Neural progenitor cell (in vitro differentiated cells): ENCODE results near the gene CDS2. TPM values are rescaled to one million over a fixed set of nuclear protein-coding genes. Genes with fewer than 3 reads are reported as not detected.

Experiments
- DNase-seq: peaks from one replicate; pipeline ENCODE4 v3.0.0-alpha.2; 2016; ENCODE audit warnings: low spot score
- H2AFZ ChIP-seq: fragments of 200-600 bp; sonication (generic); replicated peaks from 2 replicates; pipeline ENCODE4 v1.6.1; 2016; ENCODE audit warnings: antibody characterized with exemption
- H3F3A ChIP-seq: fragments of 200-600 bp; sonication (generic); 2 replicates; pipeline ENCODE4 v1.6.1; 2016; ENCODE audit warnings: antibody characterized with exemption, low read depth
- H3K27ac ChIP-seq: fragments of 200-600 bp; sonication (generic); 2 replicates; pipeline ENCODE4 v1.5.1; 2016; ENCODE audit warnings: mild to moderate bottlenecking
- H3K27me3 ChIP-seq: fragments of 200-600 bp; sonication (generic); 2 replicates; pipeline ENCODE4 v1.6.1; 2016; ENCODE audit warnings: mild to moderate bottlenecking, moderate library complexity
- H3K36me3 ChIP-seq: fragments of 200-600 bp; sonication (generic); 2 replicates; pipeline ENCODE4 v1.5.1; 2016
- H3K4me1 ChIP-seq: fragments of 200-600 bp; sonication (generic); 2 replicates; pipeline ENCODE4 v1.6.1; 2016; ENCODE audit warnings: mixed run types
- H3K4me2 ChIP-seq: fragments of 200-600 bp; sonication (generic); 2 replicates; pipeline ENCODE4 v1.6.1; 2016
- H3K4me3 ChIP-seq: fragments of 200-600 bp; sonication (generic); 2 replicates; pipeline ENCODE4 v1.5.1; 2016
- H3K79me2 ChIP-seq: fragments of 200-600 bp; sonication (generic); 2 replicates; pipeline ENCODE4 v1.6.1; 2016; ENCODE audit warnings: low read depth
- H3K9ac ChIP-seq: fragments of 200-600 bp; sonication (generic); 2 replicates; pipeline ENCODE4 v1.6.1; 2016
- H3K9me3 ChIP-seq: fragments of 200-600 bp; sonication (generic); 2 replicates; pipeline ENCODE4 v1.5.1; 2016; ENCODE audit warnings: low read depth
- H4K20me1 ChIP-seq: fragments of 200-600 bp; sonication (generic); 2 replicates; pipeline ENCODE4 v1.6.1; 2016; ENCODE audit warnings: low read depth
- H3K27ac Mint-ChIP-seq: 3 replicates; pipeline ENCODE4 v1.8.0; 2021; ENCODE audit warnings: mixed read lengths
- H3K27me3 Mint-ChIP-seq: 2 replicates; pipeline ENCODE4 v1.8.0; 2022; ENCODE audit warnings: low read depth, mild to moderate bottlenecking, inconsistent platforms, moderate library complexity, mixed read lengths; ENCODE audit not compliant: insufficient read depth
- H3K36me3 Mint-ChIP-seq: 3 replicates; pipeline ENCODE4 v1.8.0; 2021; ENCODE audit warnings: mixed read lengths
- H3K4me1 Mint-ChIP-seq: 3 replicates; pipeline ENCODE4 v1.8.0; 2021; ENCODE audit warnings: mixed read lengths
- H3K4me3 Mint-ChIP-seq: 3 replicates; pipeline ENCODE4 v1.8.0; 2021; ENCODE audit warnings: mild to moderate bottlenecking, moderate library complexity, mixed read lengths
- H3K9me3 Mint-ChIP-seq: 3 replicates; pipeline ENCODE4 v1.8.0; 2020; ENCODE audit warnings: mixed read lengths
- CTCF ChIP-seq: fragments of 200-600 bp; sonication (generic); IDR thresholded peaks from 2 replicates; pipeline ENCODE4 v1.5.1; 2017; ENCODE audit warnings: antibody characterized with exemption, mild to moderate bottlenecking
- EZH2 ChIP-seq: fragments of 200-600 bp; sonication (generic); IDR thresholded peaks from 2 replicates; pipeline ENCODE4 v1.6.1; 2017; ENCODE audit warnings: antibody characterized with exemption, mild to moderate bottlenecking, moderate library complexity
- EZH2phosphoT487 ChIP-seq: fragments of 200-600 bp; sonication (generic); IDR thresholded peaks from 2 replicates; pipeline ENCODE4 v1.6.1; 2017; ENCODE audit warnings: antibody characterized with exemption
- total RNA-seq: library from RNA; depleted of rRNA; stranded (reverse); fragments of >200 nt; gene quantifications from 2 replicates; pipeline ENCODE4 v1.2.3, GENCODE V29; 2015; ENCODE audit warnings: low replicate concordance

Gene CDS2
- total RNA-seq, 1 donor from 2014 or later: 59.8 TPM

GRCh38 chr20:5080384-5080877 is 46.4 kb upstream of the CDS2 start:
- no peaks in the 10 kb centered on the region for H3K9me3 Mint-ChIP-seq
- peaks cover 5% of the 10 kb centered on the region for H3K4me1 Mint-ChIP-seq
- no peak overlapping the region for H3K27ac Mint-ChIP-seq
- Histone ChIP-seq H3K36me3 (no peaks in the 10 kb centered on the region), H3K4me2 (no peak overlapping the region), H3K9ac (no peak overlapping the region), H3K4me1 (no peaks in the 10 kb centered on the region), H3K27me3 (no peaks in the 10 kb centered on the region), H3K4me3 (no peak overlapping the region), H3K79me2 (no peaks in the 10 kb centered on the region), H3F3A (peaks cover 2% of the 10 kb centered on the region), H3K27ac (no peak overlapping the region), H2AFZ (no peak overlapping the region), H3K9me3 (no peaks in the 10 kb centered on the region), H4K20me1 (no peaks in the 10 kb centered on the region)
- TF ChIP-seq CTCF (no peak), EZH2 (no peak), EZH2phosphoT487 (no peak)
- peaks cover 7% of the 10 kb centered on the region for H3K27me3 Mint-ChIP-seq
- H3K36me3 Mint-ChIP-seq: no peaks in the 10 kb centered on the region
- no peak for DNase-seq
- H3K4me3 Mint-ChIP-seq: no peak overlapping the region

- Histone ChIP-seq H3K4me1 (no peaks in the 10 kb centered on the region), H2AFZ (no peak overlapping the region), H3K36me3 (no peaks in the 10 kb centered on the region), H4K20me1 (no peaks in the 10 kb centered on the region), H3F3A (peaks cover 2% of the 10 kb centered on the region), H3K4me2 (no peak overlapping the region), H3K9ac (no peak overlapping the region), H3K4me3 (no peak overlapping the region), H3K9me3 (no peaks in the 10 kb centered on the region), H3K79me2 (no peaks in the 10 kb centered on the region), H3K27ac (no peak overlapping the region), H3K27me3 (no peaks in the 10 kb centered on the region)
- H3K27ac Mint-ChIP-seq: no peak overlapping the region
- no peaks in the 10 kb centered on the region for H3K36me3 Mint-ChIP-seq
- TF ChIP-seq EZH2phosphoT487: no peak
- TF ChIP-seq CTCF: no peak
- TF ChIP-seq EZH2: no peak
- peaks cover 2% of the 10 kb centered on the region for H3K27me3 Mint-ChIP-seq
- DNase-seq: no peak
- H3K9me3 Mint-ChIP-seq: no peaks in the 10 kb centered on the region
- peaks cover 5% of the 10 kb centered on the region for H3K4me1 Mint-ChIP-seq
- H3K4me3 Mint-ChIP-seq: no peak overlapping the region
Measured at GRCh38 chr20:5085380-5085779, 41.4 kb upstream of the CDS2 start.

GRCh38 chr20:5088688-5089087 is 38.1 kb upstream of the CDS2 start:
- no peaks in the 10 kb centered on the region for H3F3A ChIP-seq
- Mint-ChIP-seq H3K4me3 (no peak overlapping the region), H3K9me3 (no peaks in the 10 kb centered on the region), H3K27ac (no peak overlapping the region), H3K27me3 (no peaks in the 10 kb centered on the region), H3K36me3 (peaks cover 7% of the 10 kb centered on the region), H3K4me1 (no peaks in the 10 kb centered on the region)
- H3K27me3 ChIP-seq: no peaks in the 10 kb centered on the region
- no peak for TF ChIP-seq EZH2phosphoT487
- TF ChIP-seq EZH2: no peak
- TF ChIP-seq CTCF: no peak
- no peaks in the 10 kb centered on the region for H4K20me1 ChIP-seq
- H3K9ac ChIP-seq: no peak overlapping the region
- H3K79me2 ChIP-seq: no peaks in the 10 kb centered on the region
- H3K4me3 ChIP-seq: no peak overlapping the region
- H3K9me3 ChIP-seq: no peaks in the 10 kb centered on the region
- no peak overlapping the region for H3K27ac ChIP-seq
- no peak overlapping the region for H2AFZ ChIP-seq
- H3K4me2 ChIP-seq: no peak overlapping the region
- no peaks in the 10 kb centered on the region for H3K36me3 ChIP-seq
- DNase-seq: no peak
- no peaks in the 10 kb centered on the region for H3K4me1 ChIP-seq
